ENCODE measurements around the gene SNED1.

SNED1 gene

DNA sequence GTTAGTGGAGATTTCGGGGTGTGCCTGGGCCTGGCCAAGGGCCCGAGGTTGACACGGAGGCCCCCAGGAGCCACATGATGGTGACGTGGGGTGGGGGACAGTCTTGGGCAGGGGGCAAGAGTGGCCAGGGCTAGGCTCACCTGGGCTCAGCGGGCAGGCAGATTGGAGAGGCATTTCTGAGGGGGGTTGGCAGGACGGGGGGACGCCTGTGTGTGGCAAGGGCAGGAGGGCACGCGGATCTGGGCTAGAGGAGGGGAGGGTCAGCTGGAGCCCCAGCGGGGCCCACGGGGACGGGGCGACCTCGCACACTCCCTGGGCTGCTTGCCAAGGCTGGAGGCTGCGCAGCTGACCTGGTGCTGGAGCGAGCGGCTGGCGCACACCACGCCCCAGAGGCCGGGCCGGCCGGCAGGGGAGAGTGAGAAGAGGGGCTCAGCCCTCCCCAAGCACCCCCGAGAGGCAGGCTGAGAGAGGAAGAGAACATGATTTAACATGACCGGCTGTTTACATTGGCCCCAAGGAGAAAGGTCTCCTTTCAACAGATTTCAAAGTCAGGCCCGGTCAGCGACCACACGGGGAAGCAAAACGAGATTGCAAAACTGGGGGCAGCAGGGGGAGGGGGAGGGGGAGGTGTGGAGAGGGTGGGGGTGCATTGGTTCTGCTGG is 38.0 kb upstream of the SNED1 start:
- DNase-seq = no peak

DNA sequence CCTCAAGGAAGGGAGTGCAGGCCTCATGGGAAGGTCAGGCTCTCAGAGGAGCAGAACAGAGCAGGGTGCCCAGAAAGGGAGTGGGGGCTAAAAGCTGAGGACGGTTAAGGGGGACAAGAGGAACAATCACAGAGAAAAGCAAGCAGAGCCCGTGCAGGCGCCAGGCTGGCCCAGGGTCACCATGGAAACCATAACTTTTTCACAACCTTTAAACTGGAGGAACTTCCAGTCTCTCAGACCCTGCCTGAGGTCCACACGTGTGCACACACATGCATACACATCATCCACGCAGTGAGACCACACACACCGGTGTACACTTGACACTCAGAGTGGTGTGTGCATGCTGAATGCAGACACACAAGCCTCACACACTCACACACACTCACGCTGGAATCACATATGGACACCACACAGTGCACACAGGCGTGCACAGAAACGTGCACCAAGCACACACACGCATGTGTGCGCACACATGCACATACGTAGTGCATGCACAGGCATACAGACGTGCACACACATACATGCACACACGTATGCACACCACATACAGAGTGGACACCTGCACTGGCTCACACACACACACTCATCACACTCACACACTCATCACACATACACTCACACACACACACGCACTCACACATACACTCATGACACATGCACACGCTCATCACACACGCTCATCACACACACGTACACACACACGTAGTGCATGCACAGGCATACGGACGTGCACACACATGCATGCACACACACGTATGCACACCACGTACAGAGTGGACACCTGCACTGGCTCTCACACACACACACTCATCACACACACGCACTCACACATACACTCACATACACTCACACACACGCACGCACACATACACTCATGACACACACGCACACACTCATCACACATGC is 37.2 kb upstream of the SNED1 start:
- DNase-seq = no peak

DNA sequence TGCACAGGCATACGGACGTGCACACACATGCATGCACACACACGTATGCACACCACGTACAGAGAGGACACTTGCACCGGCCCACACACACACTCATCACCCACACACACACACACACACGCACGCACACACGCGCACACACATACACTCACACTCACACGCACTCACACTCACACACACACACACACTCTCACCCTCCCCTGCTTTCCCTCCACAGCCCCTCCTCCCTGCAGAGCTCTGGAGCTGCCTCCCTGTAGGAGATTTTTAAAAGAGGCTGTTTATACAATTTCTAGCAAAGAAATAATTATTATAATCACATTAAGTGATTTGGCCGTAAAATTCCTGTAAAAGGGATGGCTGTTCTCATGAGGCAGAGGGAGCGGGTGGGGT is 36.5 kb upstream of the SNED1 start:
- DNase-seq = no peak

DNA sequence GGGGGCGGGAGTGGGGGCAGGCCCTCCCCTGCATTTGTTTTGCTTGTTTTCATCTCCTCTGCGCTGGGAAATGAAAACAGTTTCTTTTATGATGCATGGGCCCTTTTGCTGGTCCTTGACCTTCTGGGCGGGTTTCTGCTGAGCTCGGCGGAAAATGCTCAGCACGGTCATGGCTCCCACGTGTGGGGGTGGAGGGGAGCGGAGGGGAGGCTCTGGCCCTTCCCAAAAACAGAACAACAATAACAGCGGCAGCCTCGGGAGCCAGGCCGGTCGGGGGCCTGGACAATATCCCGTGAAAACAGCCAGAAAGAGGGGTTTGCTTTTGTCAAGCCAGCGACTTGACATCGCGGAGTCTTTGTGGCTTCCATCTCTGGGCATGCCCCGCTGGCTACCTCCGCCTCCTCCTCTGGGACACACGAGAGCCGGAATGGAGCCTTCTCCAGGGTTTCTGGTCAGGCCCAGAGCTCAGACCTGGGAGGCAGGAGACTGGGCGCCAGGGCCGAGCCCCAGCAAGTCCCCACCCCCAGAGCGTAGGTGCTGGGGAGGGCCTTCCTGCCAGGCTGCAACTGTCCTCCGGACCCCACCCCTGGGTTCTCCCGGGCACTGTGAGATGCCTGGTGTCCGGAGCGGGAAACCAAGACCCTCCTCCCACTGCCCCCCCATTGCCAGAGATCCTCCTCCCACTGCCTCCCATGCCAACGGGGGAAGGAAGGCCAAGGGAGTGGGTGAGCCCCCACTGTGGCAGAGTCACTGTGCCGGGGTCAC is 35.9 kb upstream of the SNED1 start:
- no peak for DNase-seq

DNA sequence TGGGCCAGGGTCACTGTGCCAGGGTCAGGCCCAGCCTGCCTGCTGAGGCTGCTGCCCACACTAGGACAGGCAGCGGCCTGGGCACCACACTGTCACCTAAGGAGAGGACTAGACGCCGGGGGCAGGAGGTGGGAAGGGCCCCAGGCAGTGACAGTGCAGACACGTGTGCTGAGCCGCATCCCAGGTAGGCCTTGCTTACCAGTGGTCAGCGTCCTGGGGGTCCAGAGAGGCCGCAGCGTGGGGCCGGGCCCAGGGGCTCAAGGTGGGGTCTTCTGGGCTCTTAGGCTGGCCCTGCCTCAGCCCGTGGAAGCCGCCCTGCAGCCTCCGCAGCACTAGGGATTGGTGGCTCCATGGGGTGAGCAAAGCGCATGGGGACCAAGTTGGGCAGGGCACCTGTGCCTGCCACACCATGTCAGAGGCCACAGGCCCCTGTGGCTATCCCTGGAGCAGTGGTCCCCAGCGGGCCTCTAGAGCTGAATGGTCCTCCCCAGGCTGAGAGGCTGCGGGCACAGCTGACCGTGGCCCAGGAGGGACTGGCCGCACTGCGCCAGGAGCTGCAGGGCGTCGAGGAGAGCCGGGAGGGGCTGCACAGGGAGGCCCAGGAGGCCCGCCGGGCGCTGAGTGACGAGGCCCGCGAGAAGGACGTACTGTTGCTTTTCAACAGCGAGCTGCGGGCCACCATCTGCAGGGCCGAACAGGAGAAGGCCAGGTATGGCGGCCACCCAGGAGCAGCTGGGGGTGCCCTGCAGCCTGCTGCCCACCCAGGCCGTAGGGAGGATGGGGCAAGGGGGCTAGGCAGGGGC is 35.2 kb upstream of the SNED1 start:
- DNase-seq = no peak

DNA sequence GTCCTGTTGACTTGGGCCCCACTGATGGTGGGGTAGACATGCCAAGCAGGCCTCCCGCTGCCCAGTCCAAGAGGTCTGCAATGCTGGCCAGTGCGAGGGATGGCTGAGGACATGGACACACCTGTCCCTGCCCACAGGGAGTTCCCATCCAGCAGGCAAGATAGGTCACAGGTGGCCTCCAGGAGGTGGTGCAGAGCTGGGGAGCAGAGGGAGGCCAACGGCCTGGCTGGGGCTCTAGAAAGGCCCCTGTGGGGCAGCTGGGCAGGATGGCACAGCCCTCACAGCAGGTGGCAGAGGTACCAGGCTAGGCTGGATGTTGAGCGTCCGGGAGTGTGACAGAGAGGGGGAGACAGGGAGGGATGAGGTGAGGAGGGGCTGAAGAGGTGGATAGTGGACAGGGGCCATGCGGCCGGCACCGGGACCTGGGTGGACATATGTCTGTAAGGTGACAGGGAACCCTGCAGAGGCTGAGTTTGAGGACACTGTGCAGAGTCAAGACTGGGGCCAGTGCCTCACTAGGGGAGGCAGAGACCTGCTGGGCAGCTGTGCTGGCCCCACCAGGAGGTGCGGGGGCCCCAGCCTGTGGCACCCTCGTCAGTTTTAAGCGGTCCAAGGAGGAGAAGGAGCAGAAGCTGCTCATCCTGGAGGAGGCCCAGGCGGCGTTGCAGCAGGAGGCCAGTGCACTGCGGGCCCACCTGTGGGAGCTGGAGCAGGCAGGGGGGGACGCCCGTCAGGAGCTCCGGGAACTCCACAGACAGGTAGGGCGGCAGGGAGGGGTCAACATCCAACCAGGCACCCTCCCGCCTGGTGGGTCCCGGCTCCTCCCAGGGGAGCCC is 34.3 kb upstream of the SNED1 start:
- no peak for DNase-seq

DNA sequence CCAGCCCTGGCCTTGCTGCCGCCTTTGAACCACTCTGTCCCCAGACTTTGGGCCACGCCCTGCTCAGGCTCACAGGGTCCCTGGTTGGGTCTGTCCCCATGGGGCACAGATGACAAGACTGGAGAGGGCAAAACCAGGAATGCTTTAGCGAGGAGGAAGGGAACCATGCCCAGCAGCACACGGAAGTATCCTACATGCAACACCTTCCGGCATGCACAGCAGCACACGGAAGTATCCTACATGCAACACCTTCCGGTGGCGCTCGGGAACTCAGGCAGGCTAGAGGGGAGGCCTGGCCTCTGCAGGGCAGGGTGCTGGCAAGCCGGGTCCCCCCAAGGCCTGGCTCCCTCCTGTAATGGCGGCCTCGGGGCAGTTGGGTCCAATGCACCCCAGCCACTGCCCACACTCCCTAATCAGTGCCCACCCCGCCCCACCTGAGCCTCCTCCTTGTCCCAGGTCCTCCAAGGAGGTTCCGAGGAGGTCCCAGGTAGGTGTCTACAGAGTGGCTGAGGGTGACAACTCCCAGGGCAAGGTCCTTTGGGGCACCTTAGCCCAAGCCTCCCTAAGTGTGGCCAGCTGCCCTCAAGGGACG is 33.6 kb upstream of the SNED1 start:
- no peak for DNase-seq

DNA sequence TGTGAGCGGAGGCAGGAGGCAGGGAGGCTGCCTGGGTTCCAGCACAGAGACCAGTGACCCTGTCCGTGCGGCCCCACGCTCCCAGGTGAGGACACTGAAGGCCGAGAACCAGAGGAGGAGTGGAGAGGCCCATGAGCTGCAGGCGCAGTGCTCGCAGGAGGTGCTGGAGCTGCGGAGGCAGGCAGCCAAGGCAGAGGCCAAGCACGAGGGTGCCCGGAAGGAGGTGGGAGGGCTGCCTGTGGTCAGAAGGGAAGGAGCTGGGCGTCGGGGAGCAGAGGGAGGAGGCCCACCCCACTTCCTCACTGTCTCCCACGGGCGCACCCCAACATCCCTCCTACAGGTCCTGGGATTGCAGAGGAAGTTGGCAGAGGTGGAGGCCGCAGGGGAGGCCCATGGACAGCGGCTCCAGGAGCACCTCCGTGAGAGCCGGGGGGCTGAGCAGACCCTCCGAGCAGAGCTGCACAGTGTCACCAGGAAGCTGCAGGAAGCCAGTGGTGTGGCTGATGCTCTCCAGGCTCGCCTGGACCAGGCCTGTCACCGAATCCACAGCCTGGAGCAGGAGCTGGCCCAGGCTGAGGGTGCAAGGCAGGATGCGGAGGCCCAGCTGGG is 33.0 kb upstream of the SNED1 start:
- DNase-seq = no peak

DNA sequence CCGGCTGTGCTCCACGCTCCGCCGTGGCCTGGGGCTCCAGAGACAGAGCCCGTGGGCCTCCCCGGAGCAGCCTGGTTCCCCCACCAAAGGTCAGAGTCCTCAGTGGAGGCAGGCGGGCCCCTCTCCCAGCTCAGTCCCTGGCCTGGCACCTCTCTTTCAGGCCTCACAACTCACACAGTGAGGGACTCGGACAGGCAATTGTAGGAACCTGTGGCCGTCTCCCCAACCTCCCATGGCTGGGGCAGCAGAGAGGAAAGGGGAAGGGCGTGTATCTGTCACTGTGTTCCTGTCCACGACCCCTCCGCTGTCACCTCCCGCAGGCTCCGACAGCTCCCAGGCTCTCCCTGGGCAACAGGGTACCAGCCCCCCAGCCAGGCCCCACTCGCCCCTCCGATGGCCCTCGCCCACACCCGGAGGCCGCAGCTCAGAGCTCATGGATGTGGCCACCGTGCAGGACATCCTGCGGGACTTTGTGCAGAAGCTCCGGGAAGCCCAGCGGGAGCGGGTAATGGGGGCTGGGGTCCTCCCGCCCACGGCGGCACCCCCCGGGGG is 32.4 kb upstream of the SNED1 start:
- no peak for DNase-seq

DNA sequence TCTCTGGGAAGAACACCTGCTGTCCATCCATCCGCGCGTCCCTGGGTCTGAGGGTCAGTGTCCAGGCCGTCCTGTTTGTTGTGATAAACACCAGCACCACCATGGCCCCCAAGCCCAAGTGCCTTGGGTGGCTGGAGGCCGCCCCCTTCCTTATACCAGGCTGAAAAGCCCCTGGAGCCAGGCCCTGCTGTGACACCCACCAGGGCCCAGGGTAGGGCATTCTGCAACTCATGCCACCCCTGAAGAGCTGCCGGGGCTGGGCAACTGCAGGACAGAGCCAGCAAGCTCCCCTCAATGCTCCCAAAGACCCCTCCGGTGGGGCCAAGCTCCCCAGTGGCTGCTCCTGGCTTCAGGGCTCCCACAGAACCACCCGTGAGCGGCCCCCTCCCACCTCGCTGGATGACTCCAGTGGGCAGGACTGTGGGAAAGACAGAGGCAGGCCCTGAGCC is 31.9 kb upstream of the SNED1 start:
- DNase-seq = no peak

DNA sequence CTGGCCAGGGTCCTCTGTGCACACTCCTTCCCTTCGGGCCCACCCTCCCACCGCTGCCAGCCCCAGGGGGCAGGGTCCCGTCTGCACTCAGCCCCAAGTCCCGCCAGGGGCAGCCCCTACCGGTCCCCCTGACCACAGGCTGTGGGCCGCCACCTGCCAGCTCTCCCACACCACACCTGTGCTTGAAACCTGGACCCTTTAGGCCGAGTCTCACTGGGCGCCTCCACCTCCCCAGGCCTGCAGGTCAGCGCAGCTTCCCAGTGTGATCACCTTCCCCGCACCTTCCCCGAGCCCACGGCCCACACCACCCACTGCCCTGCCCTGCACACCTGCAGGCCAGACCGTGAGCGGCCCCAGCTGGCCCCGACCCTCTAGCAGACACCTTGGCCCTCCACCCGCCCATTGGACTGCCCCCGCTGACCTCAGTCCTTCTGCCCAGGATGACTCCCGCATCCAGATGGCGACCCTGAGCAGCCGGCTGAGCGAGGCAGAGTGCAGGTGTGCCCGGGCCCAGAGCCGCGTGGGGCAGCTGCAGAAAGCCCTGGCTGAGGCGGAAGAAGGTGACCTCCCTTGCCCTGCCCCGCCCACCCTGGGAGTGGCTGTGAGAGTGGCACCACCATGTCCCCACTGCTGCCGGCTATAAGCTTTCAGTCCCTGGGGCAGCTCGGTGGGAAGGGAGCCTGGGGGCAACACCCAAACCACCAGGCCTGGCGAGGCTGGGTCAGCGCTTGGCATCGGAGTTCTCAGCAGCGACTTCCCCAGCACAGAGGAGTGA is 31.3 kb upstream of the SNED1 start:
- DNase-seq = no peak

DNA sequence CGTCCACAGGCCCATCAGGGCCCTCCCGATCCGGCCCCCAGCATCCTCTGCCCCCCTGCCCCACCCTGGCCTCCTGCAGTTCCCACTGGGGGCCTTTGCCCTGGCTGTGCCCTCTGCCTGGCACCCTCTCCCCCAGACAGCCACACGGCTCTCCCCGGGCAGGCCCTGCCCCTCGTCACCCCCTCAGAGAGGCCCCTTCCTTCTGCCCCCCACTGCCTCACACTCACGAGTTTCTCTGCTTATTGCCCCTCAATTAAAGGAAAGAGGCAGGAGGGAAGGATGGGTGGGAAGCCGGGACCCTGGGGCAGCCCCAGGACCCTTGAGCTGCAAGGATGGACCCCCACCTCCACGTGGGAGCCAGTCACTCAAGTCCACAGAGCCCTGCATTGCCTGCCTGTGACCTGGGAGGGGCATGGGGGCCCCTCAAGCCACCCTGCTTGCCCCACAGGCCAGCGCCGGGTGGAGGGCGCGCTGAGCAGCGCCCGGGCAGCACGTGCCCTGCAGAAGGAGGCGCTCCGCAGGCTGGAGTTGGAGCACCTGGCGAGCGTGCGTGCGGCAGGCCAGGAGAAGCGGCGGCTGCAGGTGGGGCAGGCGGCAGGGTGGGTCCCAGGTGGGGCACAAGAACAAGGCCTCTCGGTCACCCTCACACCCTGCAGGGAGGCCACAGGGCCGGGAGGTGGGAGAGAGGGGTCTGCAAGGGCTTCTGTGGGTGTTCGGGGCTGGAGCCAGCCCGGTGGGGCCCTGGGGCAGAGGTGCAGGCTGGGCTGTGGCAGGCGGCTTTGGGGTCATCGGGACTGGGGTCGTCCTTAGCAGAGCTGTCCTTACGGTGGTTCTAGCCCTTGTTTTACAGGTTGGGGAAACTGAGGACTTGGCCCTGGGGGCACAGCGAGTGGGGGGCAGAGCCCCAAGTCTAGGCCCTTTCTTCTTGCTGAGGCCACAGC is 30.5 kb upstream of the SNED1 start:
- DNase-seq = no peak

DNA sequence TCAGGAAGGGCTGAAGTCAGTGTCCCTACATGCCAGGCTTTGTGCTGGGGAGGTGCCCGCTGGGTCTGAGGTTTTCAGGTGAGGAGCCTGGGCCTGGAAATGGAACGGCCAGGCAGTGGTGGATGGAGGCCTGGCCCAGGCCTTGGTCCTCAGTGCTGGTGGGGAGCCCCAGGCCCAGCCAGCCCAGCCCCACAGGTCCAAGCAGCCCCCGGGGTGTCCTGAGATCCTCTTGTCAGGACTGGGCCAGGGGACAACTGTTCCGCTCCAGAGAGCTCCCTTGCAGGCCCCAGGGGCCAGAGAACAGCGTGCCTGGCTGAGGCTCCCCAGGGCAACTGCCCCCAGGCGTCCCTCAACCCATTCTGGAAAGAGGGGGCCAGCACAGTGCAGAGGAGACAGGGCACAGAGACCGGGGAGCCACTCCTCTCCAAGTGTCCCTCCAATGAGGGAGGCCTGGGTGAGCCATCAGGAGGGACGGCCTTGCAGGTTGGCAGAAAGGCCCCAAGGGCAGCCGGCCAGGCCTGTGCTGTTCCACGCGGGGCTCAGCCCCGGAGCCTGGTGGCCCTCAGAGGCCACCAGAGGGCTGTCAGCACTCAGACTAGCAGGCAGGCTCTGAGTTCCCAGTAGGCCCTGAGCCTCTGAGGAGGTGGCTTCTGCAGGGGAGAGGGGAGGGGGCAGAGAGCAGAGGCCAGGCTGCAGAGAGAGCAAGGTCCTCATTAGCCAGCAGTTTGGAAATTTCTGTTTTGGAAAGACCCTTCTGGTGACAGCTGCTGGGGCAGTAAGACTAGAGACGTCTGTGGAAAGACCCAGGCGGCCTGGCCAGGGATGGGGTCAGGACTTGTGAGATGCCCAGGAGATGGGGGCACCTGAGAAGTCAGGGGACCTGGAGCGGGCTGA is 29.4 kb upstream of the SNED1 start:
- DNase-seq = no peak

DNA sequence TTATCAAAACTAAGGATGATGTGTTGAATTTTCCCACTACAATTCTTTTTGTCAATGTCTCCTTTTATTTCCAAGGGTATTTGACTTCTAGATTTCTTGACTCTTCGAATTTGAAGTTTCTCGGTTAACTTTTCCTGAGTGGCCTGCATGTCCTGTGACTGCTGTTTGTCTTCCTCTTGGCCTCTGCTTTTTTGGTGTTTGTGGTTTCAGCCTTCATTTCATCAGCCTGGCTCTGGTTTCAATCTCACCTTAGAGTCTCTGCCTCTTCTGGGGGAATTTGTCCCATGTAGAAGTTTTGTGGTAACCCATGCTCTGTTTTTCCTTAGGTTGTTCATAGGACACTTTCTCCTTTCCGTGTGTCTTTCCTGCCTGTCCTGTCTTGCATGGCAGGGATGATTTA is 28.3 kb upstream of the SNED1 start:
- no peak for DNase-seq

DNA sequence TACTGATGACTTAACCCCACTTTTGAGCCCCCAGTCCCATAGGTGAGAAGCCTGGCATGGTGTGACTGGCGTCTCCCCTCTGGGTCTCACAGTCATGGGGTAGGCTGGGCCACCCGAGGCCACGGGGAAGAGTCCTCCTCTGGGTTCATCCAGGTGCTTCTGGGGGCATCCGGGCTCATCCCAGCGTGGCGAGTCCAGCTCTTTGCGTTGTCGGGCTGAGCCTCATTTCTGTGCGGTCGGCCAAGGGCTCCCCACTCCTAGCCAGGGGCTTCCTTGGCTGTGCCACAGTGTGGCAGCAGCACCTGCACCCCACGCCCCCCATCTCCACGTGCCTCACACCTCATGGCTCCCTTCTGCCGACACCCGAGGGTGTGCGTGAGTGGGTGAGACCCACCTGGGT is 27.6 kb upstream of the SNED1 start:
- DNase-seq = no peak

DNA sequence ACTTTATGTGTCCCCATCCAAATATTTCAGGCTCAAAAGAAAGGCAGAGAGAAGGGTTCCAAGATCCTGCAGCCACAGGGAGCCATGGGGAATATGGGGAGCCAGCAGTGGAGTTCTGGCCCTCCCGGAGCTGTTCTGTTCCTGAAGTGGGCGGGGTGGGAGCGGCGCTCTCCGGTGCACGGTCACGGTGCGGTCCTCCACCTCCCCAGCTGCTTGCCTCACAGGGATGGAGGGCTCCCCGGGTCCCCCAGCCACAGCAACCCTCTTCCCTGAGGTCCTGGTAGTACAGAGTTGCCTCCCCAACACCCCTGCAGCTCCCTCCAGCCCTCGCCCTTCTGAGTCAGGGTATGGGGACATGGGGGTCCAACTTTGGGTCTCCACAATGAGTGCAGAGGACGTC is 26.2 kb upstream of the SNED1 start:
- DNase-seq = no peak

Data from stimulated activated CD4-positive, alpha-beta T cell treated with anti-CD3 and anti-CD28 coated beads, Interleukin-12 subunit alpha, Interleukin-12 subunit beta, amount 100 ng/mL, for 4 hours (primary cell).